Neuron (in vitro differentiated cells): ENCODE results near the gene ETFBKMT.
"Not testable (repeated sequence)": the region's sequence is repeated elsewhere in the genome, so short reads cannot be mapped to it uniquely, and the experiment has no call there.

Experiments
- H2AFZ ChIP-seq: one replicate; pipeline ENCODE4 v1.6.1; 2013; ENCODE audit warnings: low read depth, mild to moderate bottlenecking, inconsistent platforms, low read length, moderate library complexity
- H3K27me3 ChIP-seq: one replicate; pipeline ENCODE4 v1.6.1; 2013; ENCODE audit warnings: low read length; ENCODE audit not compliant: insufficient read depth
- H3K36me3 ChIP-seq: one replicate; pipeline ENCODE4 v1.6.1; 2013; ENCODE audit warnings: low read length; ENCODE audit not compliant: insufficient read depth
- H3K4me1 ChIP-seq: one replicate; pipeline ENCODE4 v1.6.1; 2013; ENCODE audit warnings: low read length; ENCODE audit not compliant: insufficient read depth
- H3K4me3 ChIP-seq: 2 replicates; pipeline ENCODE4 v1.5.1; 2013; ENCODE audit warnings: mild to moderate bottlenecking, low read length, moderate library complexity
- H3K9me3 ChIP-seq: one replicate; pipeline ENCODE4 v1.6.1; 2013; ENCODE audit warnings: low read length

The ETFBKMT gene

DNA sequence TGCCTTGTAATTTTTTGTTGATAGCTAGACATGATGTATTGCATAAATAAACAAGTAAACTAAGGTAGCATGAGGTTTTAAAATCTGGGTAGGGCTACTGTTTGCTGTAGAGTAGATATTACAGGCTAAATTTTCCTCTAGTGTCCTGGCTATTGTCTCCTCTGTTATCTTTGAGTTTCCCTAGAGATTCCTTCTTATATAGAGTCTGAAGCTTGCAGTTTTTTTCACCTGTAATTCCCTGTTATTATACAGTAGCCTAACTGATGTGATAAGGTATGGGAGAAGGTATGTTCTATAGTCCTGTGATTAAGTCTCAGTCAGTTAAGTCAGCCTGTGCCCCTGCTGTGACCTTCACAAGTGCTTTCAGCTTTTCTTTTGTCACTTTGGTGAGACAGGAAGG, 9.5 kb downstream of the ETFBKMT start:
- Histone ChIP-seq H3K36me3 (no peaks in the 10 kb centered on the region), H3K4me1 (peaks cover 8% of the 10 kb centered on the region), H3K27me3 (no peaks in the 10 kb centered on the region), H3K9me3 (peaks cover 1% of the 10 kb centered on the region), H2AFZ (no peak overlapping the region), H3K4me3 (no peak overlapping the region)

DNA sequence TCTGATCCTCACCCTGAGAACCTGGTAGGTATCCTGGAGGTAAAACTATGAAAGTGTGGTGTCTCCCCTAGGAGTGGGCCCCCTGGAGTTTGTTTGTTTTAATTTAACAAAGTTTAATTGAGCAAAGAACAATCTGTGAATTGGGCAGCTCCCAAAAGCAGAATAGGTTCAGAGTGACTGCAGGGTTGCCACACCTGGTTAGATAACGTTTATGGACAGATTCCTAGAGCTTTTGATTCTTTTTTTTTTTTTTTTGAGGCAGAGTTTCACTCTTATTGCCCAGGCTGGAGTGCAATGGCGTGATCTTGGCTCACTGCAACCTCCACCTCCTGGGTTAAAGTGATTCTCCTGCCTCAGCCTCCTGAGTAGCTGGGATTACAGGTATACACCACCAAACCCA, 10.1 kb downstream of the ETFBKMT start:
- not testable (repeated sequence) for H2AFZ ChIP-seq, H3K4me3 ChIP-seq, H3K36me3 ChIP-seq, H3K4me1 ChIP-seq, H3K9me3 ChIP-seq, H3K27me3 ChIP-seq

DNA sequence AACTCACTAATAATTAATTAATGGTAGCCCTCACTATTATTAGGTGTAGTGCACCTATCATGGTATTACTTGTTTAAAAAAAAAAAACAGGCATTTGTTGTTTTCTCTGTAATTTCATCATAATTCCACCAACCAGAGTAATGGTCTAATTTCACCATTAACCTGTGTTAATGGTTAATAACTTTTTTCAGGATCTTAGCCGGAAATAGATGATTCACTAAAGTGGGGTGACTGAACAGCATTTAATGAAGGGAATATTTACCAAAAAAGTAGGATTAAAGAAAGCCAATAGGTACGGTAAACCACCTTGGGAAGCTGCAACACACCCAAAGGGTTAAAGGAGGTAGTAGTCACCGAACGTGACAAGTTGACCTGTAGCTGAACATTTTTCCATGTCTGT, 13.0 kb downstream of the ETFBKMT start:
- Histone ChIP-seq H3K4me3 (no peak overlapping the region), H3K36me3 (no peaks in the 10 kb centered on the region), H3K27me3 (no peaks in the 10 kb centered on the region), H3K9me3 (peaks cover 1% of the 10 kb centered on the region), H3K4me1 (peaks cover 8% of the 10 kb centered on the region), H2AFZ (no peak overlapping the region)

GRCh38 chr12:31682136-31682962, 22.9 kb downstream of the ETFBKMT start:
- H3K9me3 ChIP-seq, result peaks cover 16% of the 10 kb centered on the region
- H3K36me3 ChIP-seq, result no peaks in the 10 kb centered on the region
- no peaks in the 10 kb centered on the region for H3K4me1 ChIP-seq
- H3K27me3 ChIP-seq, result no peaks in the 10 kb centered on the region
- H2AFZ ChIP-seq, result no peak overlapping the region
- H3K4me3 ChIP-seq, result no peak overlapping the region

DNA sequence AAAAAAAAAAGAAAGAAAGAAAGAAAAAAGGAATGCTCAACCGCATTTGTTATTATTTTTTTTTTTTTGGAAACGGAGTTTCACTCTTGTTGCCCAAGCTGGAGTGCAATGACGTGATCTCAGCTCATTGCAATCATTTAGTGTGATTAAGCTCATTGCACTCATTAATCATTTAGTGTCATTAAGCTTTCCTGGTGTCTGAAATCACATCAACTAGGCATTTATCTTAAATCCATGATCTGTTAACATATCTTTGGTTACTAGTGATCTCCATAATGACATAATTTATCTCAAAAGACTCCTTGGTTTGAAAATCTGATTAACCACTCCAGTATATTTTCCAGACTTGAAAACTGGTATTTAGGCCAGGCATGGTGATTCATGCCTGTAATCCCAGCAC, 26.3 kb downstream of the ETFBKMT start:
- Histone ChIP-seq H3K4me1 (no peaks in the 10 kb centered on the region), H3K27me3 (no peaks in the 10 kb centered on the region), H3K9me3 (peaks cover 16% of the 10 kb centered on the region), H3K36me3 (peaks cover 3% of the 10 kb centered on the region), H3K4me3 (no peak overlapping the region), H2AFZ (no peak overlapping the region)

GRCh38 chr12:31687101-31687527, 27.6 kb downstream of the ETFBKMT start:
- Histone ChIP-seq H2AFZ (no peak overlapping the region), H3K27me3 (no peaks in the 10 kb centered on the region), H3K9me3 (peaks cover 16% of the 10 kb centered on the region), H3K4me1 (no peaks in the 10 kb centered on the region), H3K4me3 (no peak overlapping the region), H3K36me3 (peaks cover 3% of the 10 kb centered on the region)

GRCh38 chr12:31689921-31690320, 30.4 kb downstream of the ETFBKMT start:
- H3K4me3 ChIP-seq, H3K4me1 ChIP-seq, H3K27me3 ChIP-seq, H3K36me3 ChIP-seq, H2AFZ ChIP-seq, H3K9me3 ChIP-seq: not testable (repeated sequence)

- Histone ChIP-seq H3K36me3 (peaks cover 10% of the 10 kb centered on the region), H3K4me1 (no peaks in the 10 kb centered on the region), H3K4me3 (no peak overlapping the region), H3K27me3 (no peaks in the 10 kb centered on the region), H2AFZ (no peak overlapping the region), H3K9me3 (no peaks in the 10 kb centered on the region)
Measured at GRCh38 chr12:31702047-31702446, 42.6 kb downstream of the ETFBKMT start.

- no peak overlapping the region for H3K4me3 ChIP-seq
- H3K9me3 ChIP-seq, result peaks cover 2% of the 10 kb centered on the region
- H2AFZ ChIP-seq, result no peak overlapping the region
- H3K27me3 ChIP-seq, result no peaks in the 10 kb centered on the region
- no peaks in the 10 kb centered on the region for H3K36me3 ChIP-seq
- H3K4me1 ChIP-seq, result no peaks in the 10 kb centered on the region
Measured at GRCh38 chr12:31705621-31706020, 46.1 kb downstream of the ETFBKMT start.

DNA sequence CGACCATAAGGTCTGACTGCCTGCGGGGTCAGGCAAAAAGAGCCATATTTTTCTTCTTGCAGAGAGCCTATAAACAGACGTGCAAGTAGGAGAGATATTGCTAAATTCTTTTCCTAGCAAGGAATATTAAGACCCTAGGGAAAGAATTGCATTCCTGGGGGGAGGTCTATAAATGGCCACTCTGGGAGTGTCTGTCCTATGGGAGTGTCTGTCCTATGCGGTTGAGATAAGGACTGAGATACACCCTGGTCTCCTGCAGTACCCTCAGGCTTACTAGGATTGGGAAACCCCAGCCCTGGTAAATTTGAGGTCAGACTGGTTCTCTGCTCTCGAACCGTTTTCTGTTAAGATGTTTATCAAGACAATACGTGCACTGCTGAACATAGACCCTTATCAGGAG, 48.6 kb downstream of the ETFBKMT start:
- not testable (repeated sequence) for H3K9me3 ChIP-seq, H3K36me3 ChIP-seq, H3K4me3 ChIP-seq, H3K27me3 ChIP-seq, H2AFZ ChIP-seq, H3K4me1 ChIP-seq

- Histone ChIP-seq H3K4me1 (no peaks in the 10 kb centered on the region), H2AFZ (no peak overlapping the region), H3K27me3 (no peaks in the 10 kb centered on the region), H3K36me3 (no peaks in the 10 kb centered on the region), H3K9me3 (peaks cover 2% of the 10 kb centered on the region), H3K4me3 (no peak overlapping the region)
Measured at GRCh38 chr12:31710021-31710818, 50.7 kb downstream of the ETFBKMT start.

GRCh38 chr12:31712877-31713276, 53.4 kb downstream of the ETFBKMT start:
- no peak overlapping the region for H3K4me3 ChIP-seq
- H3K4me1 ChIP-seq, result no peaks in the 10 kb centered on the region
- no peaks in the 10 kb centered on the region for H3K27me3 ChIP-seq
- H3K36me3 ChIP-seq, result no peaks in the 10 kb centered on the region
- H3K9me3 ChIP-seq, result peaks cover 5% of the 10 kb centered on the region
- H2AFZ ChIP-seq, result no peak overlapping the region

DNA sequence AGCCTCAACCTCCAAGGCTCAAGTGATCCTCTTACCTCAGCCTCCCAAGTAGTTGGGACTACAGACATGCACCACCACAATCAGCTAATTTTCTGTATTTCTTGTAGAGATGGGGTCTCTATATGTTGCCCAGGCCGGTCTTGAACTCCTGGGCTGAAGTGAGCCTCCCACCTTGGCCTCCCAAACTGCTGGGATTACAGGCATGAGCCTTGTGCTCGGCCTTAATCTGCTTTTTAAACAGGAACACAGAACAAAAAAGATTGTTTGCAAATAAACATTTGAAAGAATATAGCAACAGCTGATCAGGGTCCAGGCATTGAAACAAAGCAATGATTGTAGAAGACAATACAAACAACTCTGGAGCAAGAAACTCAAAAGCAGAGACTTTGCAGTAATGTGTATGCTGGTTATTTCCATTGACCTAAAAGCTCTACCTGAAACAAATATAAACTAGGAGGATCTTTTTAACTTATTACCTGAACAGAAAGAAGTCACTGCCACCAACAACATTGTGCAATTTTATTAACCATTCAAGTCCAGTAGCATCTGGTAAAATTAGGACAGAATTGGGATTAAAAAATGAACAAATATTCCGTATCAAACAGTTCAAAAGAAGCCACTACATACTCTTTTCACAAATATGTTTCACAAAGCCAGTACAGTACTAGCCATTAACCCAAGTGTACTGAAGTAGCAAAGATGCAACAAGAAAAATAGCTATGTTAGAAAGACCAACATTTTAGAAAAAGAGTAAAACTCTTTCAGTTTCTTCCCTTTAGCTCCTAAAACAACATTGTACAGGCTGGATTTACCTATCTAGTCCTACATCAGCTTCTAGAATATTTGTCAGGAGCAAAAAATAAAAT, 55.2 kb downstream of the ETFBKMT start:
- Histone ChIP-seq H2AFZ (no peak overlapping the region), H3K4me3 (no peak overlapping the region), H3K36me3 (no peaks in the 10 kb centered on the region), H3K9me3 (peaks cover 7% of the 10 kb centered on the region), H3K4me1 (no peaks in the 10 kb centered on the region), H3K27me3 (no peaks in the 10 kb centered on the region)
